ENCODE results near the gene FBN3.

- TF ChIP-seq CTCF (optimal IDR thresholded peaks at IDR 0.05 in 1 of 3, IDR thresholded peaks at IDR 0.05 in 1 of 3, conservative IDR thresholded peaks at IDR 0.05 in 1 of 3; ENCODE audit: extremely low read depth in 1 of 3, insufficient read depth in 2 of 3, low read length in 3 of 3) (no peak), EZH2 (IDR thresholded peaks at IDR 0.05; ENCODE audit: low read length) (no peak)
These were observed 96.9 kb downstream of the FBN3 start, which contains the start of gene CCL25 for GRCh38 chr19:8052464-8052859.

All from keratinocyte (primary cell).